DND-41 (cell line): Measurements from ENCODE around the gene PIK3IP1.

ENCODE experiments used
- EZH2 ChIP-seq: IDR thresholded peaks from 3 replicates; pipeline ENCODE4 v1.6.1; 2012; ENCODE audit warnings: borderline replicate concordance, low read depth, mild to moderate bottlenecking, moderate library complexity, low read length, inconsistent platforms; ENCODE audit not compliant: severe bottlenecking
- TF ChIP-seq, protein P1 (sequence below): IDR thresholded peaks from 2 replicates; pipeline ENCODE4 v1.5.1; 2012; ENCODE audit warnings: borderline replicate concordance, low read length, moderate library complexity, mild to moderate bottlenecking; ENCODE audit not compliant: poor library complexity, severe bottlenecking; ENCODE audit errors: extremely low read depth

DNA sequence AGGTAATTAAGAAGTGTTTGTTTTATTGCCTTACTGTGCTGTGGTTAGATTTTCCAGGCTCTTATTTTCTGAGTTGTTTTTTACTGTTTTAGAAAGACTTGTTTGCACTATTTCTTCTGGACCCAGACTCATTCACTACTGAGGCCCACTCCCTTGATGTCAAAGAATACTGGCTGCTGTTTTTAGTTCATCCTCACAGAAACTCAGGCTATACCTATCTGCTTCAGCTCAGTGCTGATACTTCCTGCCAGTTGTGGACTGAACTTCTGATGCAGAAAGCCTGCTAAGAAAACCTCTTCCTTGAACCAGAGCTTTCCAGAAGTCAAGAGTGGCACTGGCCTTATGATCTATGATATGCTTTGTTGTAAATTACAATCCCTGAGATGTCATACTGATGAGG lies 15.9 kb upstream of the PIK3IP1 start:
- TF ChIP-seq, protein P1, sequence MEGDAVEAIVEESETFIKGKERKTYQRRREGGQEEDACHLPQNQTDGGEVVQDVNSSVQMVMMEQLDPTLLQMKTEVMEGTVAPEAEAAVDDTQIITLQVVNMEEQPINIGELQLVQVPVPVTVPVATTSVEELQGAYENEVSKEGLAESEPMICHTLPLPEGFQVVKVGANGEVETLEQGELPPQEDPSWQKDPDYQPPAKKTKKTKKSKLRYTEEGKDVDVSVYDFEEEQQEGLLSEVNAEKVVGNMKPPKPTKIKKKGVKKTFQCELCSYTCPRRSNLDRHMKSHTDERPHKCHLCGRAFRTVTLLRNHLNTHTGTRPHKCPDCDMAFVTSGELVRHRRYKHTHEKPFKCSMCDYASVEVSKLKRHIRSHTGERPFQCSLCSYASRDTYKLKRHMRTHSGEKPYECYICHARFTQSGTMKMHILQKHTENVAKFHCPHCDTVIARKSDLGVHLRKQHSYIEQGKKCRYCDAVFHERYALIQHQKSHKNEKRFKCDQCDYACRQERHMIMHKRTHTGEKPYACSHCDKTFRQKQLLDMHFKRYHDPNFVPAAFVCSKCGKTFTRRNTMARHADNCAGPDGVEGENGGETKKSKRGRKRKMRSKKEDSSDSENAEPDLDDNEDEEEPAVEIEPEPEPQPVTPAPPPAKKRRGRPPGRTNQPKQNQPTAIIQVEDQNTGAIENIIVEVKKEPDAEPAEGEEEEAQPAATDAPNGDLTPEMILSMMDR: no peak
- TF ChIP-seq EZH2: no peak
